NCI-H128 (cell line): ENCODE measurements around the gene VGLL3.
"Not testable (repeated sequence)": the region's sequence is repeated elsewhere in the genome, so short reads cannot be mapped to it uniquely, and the experiment has no call there.

Experiments used
- DNase-seq: peaks from one replicate; lab custom pipeline; 2025; ENCODE audit not compliant: unreplicated experiment; lab: John Stamatoyannopoulos, UW

The VGLL3 gene

DNA sequence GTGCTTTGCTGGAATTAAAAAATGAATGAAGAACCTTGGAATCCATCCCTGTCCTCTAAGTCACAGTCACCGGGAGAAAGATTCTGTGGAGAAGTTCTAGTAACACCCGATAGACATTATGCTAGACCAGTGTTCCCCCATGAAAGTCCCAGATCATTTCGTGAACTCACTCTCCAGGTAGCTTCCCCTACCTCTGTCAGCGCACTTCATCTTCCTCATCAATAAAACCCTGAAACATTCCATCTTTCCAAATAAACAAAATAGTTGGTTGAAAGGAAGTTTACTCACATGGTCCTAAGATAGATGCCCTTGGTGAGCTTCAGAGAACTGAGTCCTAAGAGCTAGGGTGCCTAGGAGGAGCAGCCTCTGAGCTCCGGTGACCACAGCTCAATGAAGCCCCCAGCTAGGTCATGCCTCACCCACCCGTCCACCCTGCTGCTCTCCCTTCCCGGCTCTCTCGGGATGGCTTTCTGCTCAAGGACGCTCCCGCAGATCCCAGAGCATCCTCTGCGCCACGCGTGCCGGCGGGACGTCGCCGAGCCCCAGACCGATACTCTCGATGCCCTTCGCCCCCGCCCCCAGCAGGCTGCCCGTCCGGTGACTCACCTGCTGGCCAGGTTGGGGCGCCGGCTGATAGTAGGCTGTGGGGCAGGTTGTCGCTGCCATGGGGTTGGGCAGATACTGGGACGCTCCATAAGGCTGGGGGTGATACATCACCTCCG is 776 bp downstream of the VGLL3 start:
- no peak for DNase-seq

- DNase-seq: no peak
Observed at GRCh38 chr3:86989611-86990010, 1.3 kb downstream of the VGLL3 start.

- DNase-seq: no peak
Observed at GRCh38 chr3:86989006-86989405, 1.9 kb downstream of the VGLL3 start.

DNA sequence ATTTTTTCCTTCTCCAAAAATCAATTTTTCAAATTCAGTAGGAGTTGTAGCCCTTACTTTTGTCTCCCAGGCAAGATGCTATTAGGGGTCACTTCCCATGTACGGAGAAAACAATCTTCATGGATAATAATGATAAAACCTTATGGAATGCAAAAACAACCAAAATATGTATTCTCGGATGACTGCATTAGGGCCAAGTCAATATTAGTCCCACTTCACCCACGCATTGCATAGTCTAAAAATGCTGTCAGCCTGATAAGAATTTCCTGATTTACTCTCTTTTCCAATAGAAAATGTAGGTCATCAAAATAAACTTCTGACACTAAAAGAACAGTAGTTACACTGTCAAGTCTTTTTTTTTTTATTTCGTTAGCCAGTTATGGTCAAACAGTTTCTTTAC is 2.7 kb downstream of the VGLL3 start:
- DNase-seq: no peak

DNA sequence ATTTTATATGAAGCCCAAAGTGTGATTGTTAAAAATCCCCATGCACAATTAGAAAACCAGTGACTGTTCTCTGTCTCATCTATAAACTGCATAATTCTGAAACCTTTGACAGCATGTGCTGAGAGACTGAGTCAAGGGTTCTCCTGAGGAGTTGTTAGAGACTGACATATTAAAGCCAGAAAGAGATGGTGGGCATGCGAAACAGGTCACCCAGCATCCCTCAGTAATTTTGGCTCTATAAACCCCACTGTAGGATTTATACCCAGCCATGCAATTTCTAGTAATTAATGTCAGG is 3.6 kb downstream of the VGLL3 start:
- no peak for DNase-seq

- no peak for DNase-seq
Observed at GRCh38 chr3:86986671-86987420, 4.1 kb downstream of the VGLL3 start.

DNA sequence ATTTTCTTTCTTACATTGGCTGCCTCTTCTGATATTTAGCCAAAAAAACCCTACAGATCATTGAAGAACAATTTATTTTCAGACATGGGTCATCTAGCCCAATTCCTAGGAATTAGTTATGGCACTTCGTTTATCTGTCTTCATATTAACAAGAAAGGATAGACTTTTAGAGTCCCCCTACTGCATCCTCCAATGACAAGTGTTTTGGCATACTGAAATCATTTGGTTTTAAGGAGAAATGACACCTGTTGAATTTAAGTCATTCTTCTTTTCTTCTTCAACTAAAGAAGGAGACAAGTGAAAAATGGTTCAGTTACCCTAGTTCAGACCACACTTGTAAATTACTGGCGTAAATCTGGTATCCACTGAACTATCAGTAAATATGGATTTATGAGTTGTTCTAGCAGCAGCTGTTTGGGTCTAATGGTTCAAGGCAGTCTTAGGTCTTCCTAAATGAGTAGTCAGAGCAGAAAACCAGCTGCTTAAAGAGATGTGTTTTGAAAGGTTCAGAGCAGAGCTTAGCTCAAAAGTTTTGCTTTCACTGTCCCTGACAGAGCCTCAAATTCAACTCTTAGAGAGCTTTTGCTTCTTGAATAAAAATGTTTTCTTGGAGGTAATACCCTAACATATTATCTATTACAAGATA is 5.6 kb downstream of the VGLL3 start:
- no peak for DNase-seq

DNA sequence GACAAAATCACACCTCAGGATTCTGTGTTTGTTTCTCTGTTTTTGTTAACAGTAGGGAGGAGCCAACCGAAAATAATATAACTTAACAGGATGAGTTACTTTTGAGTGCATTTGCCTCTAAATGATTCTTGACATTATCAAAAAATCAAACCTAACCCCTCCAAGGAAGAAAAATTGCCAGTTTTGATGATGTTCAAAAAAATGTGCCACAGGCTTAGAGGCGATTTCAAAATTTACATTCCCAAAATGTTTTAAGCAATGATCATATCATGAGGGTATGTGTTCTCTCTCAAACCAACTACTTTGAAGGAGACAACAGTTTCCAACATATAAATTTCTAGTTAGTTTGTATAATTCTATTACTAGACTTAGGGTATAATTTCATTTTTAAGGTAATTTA is 6.7 kb downstream of the VGLL3 start:
- no peak for DNase-seq

GRCh38 chr3:86982883-86983282 is 8.1 kb downstream of the VGLL3 start:
- DNase-seq: no peak

GRCh38 chr3:86978111-86978551 is 12.8 kb downstream of the VGLL3 start:
- no peak for DNase-seq

- no peak for DNase-seq
Observed at GRCh38 chr3:86976219-86976618, 14.7 kb downstream of the VGLL3 start.

GRCh38 chr3:86974177-86974576 is 16.8 kb downstream of the VGLL3 start:
- DNase-seq: not testable (repeated sequence)

DNA sequence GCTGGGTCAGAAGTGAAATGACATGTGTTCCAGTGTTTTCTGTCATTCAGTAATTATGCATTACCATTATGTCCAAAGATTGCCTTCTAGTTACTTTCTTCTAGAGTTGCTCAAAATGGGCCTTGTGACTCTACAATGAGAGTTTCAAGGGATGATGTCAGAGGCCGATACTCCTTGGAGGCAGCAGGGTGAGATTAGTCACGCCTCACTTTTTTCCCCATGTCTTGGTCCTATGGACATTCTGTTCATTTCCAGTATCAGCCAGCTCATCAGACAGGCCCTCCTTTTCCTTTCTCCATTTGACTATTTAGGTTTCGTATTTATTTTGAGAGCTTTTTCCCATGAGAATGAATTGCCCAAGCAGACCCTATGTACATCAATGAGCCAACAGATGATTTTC is 17.5 kb downstream of the VGLL3 start:
- no peak for DNase-seq

DNA sequence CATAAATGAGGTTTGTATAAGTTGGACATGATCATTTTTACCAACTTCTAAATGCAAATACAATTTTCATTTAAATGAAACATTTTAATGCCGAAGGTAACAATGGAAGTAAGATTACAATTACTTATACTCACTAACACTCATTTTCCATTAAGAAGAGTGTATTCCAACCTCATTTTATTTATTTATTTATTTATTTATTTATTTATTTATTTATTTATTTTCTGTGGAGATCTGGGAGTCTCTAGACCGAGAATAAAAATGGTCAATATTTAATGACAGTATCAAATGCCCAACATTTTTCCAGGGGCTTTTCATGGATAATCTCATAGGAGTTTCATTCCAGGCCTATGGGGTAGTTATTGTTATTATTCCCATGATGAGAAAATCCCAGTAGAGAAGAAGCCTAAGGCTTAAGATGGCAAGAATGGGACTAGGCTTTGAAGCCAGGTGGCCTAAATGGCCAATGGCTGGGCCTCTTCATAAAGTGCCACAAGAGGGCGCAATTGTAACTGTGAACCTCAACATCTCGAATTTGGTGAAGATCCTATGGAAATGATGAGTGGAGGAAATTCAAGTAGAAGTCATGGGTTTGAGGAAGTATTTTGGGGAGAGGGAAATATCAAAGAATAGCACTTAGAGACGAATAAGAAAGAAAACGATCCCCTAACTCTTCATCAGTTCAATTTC is 21.3 kb downstream of the VGLL3 start:
- DNase-seq: no peak

DNA sequence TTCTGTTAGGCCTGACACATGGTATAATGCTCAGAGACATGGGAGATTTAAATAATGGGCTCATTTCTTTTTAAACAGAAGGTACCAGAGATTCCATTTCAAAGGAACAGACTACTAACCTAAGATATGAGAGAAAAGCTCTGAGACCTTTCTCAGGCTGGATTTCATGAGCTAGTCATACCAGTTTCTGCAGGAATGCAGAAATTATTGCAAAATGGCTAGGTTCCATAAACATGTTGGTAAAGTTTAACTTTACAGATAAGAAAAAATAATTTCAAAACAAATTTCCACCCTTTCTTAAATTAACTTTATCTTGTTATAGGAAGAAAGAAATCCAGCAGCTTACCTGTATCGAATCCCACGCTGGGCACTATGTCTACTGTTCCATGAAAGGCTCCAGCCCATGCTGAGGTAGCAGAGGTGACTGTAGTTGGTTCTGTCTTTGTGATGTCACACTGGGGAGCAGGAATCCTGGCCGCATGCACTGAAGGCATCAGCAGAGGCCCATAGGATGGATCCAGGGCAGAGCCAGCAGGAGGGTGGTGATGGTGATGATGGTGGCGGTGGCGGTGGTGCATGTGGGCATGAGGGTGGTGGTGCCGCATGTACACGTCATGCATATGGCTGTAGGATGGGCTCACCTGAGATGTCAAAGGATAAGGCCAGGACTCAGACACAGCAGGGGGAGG is 22.6 kb downstream of the VGLL3 start:
- no peak for DNase-seq

DNA sequence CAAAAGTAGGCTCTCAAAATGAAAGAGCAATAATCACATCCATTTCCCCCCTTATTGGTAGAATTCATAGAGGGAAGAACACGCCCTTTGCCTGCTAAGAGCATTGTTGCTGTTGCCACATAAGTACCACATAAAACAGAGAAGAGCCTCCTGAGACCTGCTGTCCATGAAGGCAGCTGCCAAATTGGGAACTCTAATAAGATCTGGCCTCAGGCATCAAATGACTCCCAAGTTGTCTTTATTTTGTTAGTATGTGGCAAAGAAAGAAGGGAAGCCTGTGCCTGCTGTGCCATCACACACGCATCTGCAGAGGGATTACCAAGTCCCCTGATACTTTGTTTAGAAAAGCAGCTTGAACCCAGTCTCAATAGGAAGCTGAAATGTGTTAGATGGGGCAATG is 23.9 kb downstream of the VGLL3 start:
- peak; percentile 76 for DNase-seq

DNA sequence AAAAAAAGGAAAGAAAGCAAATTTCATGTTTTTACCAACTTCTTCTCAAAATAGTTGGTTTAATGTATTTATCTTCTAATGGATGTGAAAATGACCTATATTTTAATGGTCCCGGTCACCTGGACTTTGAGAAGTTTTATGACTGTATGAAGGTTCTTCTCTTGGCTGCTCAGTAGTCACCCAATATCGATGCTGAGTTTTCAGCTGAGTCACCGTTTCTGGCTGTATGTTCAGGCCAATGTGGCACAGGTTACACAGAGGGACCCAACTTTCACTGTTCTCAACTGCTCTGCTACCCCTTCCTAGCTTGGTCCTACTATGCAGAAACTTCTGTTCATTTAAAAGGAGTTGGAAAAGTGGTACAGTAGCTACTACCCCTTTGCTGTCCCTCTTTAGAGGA is 25.8 kb downstream of the VGLL3 start:
- DNase-seq: no peak

DNA sequence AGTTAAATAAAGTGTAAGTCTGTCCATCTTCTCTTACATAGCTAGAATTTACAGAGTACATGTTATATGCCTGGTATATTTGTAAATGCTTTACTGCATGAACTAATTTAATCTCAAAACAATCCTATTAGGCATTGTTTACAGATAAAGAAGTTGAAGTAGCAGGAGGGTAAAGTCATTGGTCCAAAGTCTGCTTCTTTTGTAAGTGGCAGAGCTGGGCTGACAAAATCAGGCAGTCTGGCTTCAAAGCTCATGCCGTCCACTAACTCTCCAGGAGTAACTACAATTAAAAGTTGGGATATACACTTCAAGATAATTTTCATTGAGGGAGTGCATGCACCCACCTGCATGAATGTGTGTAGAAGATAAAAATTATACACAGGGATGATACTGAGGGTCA is 27.3 kb downstream of the VGLL3 start:
- no peak for DNase-seq

- DNase-seq: no peak
Observed at GRCh38 chr3:86961297-86961696, 29.7 kb downstream of the VGLL3 start.

GRCh38 chr3:86960550-86960949 is 30.4 kb downstream of the VGLL3 start:
- DNase-seq: no peak

- DNase-seq: no peak
Observed at GRCh38 chr3:86958534-86958933, 32.4 kb downstream of the VGLL3 start.
